LoVo (cell line): ENCODE results near the gene PRMT1.

Experiments
- DNase-seq: peaks from one replicate; pipeline ENCODE4 v3.0.0-alpha.2; 2016; ENCODE audit warnings: low spot score

PRMT1 gene

DNA sequence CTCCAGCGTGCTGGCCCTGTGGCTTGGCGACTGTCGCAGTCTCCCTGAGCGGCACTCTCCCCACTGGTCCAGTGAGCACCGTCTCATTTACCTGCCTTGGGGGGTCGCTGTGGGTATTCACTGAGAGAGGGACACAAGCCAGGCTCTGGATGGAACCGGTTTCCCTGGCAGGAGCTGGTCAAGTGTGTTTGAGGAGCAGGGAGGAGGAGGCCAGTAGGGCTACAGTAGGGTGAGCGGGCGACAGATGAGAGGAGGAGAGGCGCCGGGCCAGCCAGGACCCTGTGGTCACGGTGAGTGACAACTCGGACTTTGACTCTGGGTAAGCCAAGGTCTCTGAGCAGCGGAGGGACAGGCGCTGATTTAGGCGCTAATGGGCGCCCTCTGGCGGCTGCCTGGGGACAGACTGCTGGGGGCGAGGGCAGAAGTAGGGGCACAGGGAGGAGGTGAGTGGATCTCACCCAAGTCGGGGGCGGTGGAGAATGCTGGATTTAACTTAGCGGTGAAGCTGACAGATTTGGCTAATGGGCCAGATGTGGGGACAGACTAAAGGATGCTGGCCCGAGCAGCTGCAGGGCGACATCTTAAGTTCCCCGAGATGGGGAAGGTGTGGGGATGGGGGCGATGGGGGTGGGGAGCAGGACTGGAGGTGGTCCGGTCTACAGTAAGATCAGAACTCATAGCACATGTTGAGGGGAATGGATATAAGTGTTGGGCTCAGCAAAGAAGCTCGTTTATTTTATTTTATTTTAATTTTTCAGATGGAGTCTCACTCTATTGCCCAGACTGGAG, 4.7 kb upstream of the PRMT1 start:
- DNase-seq: peak; percentile 64

GRCh38 chr19:49676136-49676783, 811 bp upstream of the PRMT1 start:
- peak; percentile 90 for DNase-seq

DNA sequence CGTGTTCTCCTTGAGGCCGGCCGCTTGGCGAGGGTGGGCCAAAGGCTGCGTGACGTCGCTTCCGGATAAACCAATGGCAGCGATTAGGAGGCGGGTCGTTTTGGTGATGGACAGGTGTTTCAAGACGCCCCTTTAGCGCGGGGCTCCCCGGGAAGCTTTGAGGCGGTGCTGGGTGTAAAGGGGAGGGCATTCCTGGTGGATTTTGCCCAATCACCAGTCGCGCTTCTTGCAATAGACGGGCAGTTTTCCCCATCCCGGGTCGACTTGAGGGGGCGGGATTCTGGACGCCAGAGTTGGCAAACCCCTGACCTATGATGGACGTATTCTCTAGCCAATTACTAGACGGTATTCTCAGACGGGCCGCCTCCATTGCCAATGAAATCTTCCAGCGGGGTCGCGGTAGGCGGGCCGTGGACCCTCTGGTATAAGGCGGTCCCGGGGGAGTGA, 264 bp upstream of the PRMT1 start:
- DNase-seq: peak; percentile 99

- peak; percentile 37 for DNase-seq
Measured at GRCh38 chr19:49677901-49678674, 1.0 kb downstream of the PRMT1 start.

- no peak for DNase-seq
Measured at GRCh38 chr19:49678985-49679770, 2.1 kb downstream of the PRMT1 start.

GRCh38 chr19:49679771-49680413, 2.8 kb downstream of the PRMT1 start:
- DNase-seq: no peak

DNA sequence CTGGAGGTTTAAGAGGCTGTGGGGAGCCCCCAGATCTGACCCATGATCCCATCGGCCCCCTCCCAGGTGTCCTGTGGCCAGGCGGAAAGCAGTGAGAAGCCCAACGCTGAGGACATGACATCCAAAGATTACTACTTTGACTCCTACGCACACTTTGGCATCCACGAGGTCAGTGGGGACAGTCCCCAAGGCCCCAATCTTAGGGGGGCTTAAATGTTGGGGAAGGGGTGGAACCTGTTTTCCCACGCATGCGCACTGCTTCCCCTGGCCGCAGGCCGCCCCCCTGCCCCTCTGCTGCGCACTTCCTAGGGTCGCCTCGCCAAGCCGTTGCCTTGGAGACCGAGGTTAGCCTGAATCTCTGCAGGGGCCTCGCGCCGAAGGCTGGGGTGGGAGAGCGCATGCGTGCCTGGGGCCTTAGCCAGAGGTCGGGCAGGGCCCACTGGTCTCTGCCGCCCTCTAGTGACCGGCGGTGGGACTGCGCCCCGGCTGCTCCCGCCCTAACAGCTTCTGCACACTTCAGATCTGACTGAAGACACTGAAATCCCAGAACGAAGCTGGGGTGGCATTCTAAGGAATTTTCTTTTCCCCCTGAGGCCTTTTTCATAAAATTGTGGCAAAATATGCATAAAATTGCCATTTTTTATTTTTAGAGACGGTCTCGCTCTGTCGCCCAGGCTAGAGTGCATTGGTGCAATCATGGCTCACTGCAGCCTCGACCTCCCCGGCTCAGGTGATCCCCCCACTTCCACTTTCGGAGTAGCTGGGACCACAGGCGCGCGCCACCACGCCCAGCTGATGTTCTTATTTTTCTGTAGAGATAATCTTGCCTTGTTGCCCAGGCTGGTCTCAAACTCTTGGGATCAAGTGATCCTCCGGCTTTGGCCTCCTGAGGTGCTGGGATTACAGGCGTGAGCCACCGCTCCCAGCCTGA, 3.6 kb downstream of the PRMT1 start:
- DNase-seq: peak; percentile 81

GRCh38 chr19:49681830-49682229, 4.8 kb downstream of the PRMT1 start:
- DNase-seq: no peak

- DNase-seq: no peak
Measured at GRCh38 chr19:49682274-49682673, 5.2 kb downstream of the PRMT1 start.

- no peak for DNase-seq
Measured at GRCh38 chr19:49683814-49684250, 6.8 kb downstream of the PRMT1 start.

GRCh38 chr19:49684251-49684982, 7.3 kb downstream of the PRMT1 start:
- DNase-seq: no peak

DNA sequence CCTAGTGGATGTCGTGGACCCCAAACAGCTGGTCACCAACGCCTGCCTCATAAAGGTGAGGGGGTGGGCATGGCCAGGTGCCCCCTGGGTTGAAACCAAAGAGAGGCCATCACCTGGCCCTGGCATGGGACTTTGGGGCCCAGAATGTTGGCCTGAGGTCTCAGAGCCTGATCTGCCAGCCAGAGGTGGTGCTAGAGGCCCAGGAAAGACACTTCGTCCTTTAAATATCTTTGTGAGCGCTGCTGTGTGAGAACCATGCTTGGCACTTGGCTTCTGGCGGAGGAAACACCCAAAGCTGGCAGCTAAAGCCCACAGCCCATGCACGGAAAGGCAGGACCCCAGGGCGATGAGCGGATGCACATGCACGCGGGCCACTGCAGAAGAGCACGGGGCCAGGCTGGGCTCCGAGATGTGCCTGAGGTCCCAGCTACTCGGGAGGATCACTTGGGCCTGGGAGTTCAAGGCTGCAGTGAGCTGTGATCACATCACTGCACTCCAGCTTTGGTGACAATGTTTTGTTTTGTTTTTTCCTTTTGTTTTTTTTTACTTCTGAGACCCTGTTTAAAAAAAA, 8.0 kb downstream of the PRMT1 start:
- DNase-seq: no peak

DNA sequence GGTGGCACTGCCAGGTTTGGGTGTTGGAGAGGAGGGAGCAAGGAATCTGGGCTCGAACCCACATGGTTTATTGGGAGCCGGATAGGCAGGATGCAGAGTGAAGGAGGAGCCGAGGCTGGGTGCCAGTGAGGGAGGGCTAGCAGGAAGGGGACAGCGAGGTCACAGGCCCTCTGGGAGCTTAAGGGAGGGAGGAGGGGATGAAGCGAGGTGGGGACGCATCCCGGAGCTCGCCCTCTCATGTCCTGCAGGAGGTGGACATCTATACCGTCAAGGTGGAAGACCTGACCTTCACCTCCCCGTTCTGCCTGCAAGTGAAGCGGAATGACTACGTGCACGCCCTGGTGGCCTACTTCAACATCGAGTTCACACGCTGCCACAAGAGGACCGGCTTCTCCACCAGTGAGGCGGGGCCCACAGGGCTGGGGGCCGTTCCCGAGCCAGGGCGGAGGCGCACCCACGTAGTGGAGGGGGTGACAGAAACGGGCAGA, 8.8 kb downstream of the PRMT1 start:
- no peak for DNase-seq

GRCh38 chr19:49686503-49687088, 9.5 kb downstream of the PRMT1 start:
- DNase-seq: no peak

GRCh38 chr19:49687150-49687549, 10.1 kb downstream of the PRMT1 start:
- DNase-seq: no peak

DNA sequence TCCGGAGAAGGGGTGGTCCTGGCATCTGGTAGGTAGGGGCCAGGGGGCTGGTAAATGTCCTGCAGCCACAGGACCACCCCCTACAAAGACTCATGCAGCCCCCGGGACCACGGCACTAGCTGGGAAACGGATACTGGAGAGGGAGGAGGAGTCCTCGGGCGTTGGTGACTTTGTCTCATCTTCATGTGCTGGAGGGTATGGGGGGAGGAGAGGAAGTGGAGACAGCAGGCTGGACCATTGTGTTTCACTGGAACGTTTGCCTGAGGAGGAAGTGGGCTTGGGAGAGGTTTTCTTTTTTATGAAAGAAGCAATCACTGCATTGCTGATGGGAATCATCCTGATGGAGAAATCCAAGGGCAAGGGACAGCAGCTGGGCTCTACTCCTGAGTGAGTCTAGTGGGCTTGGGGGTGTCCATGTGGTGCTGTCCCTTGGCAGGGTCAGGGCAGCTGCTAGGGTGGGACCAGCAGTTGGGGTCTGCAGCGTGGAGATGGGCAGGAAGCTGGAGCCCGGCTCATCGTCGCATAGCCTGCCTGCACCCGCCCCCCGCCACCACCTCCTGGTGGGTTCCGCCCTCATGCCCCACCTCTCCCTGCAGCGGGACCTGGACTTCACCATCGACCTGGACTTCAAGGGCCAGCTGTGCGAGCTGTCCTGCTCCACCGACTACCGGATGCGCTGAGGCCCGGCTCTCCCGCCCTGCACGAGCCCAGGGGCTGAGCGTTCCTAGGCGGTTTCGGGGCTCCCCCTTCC, 10.7 kb downstream of the PRMT1 start:
- DNase-seq: no peak

DNA sequence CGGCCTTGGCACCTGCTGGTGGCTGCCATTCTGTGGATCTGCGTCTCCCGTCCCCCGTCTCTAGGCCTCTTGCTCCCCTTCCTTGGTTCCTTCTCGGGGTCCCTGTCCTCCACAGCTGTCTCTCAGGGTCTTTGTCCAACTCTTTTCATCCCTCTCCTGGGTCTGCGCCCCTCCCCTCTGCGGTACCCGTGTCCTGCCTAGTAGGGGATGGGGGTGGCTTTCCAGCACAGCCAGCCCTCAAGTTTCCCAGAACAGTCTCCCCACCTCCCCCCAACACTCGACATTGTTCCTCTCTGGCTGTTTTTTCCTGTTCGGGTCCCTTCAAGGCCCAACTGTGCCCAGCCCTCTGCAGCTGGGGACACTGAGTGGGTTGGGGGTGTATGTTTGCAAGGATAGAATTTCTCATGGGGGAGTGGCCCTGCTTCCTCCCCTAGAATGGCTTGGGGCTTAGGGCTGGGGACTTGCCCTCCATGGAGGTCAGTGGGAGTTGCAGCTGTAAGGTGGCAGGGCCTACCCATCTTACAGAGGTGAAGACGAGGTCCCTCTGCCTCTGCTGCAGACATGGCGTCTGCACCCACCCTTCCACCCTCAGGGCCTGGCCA, 11.6 kb downstream of the PRMT1 start:
- DNase-seq: no peak
